ENCODE results near the gene MPZL2. TPM values are rescaled to one million over a fixed set of nuclear protein-coding genes. Genes with fewer than 3 reads are reported as not detected.
A peak's percentile ranks its signal among the peaks of the same experiment; 100 is the strongest.

MPZL2 gene
- total and polyA plus RNA-seq, 2 experiments from 2014 or later = 2.6 to 4.2 TPM

DNA sequence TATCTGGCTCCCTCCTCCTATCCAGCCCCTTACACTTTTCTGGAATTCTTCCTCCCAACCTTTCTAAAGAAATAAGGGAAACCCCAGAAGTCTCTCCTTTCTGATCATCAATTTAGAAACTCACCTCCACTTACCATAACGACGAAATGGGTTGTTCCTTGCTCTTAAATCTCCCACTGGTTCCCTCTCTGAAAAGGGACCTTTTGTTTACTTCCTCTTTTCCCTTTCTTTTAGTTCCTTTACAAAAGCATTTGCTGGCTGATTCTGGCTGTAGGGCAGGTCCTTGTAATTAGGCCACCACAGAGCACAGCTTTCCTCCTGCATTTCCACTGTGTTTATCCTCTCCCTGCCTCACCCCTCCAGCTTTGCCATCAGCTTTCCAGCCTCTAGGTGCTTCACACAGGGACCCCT, 51.3 kb downstream of the MPZL2 start:
- H2AFZ ChIP-seq = peak overlapping the region; percentile 12; the same call in 1 of the 2 replicates
- no peaks in the 10 kb centered on the region for H3K36me3 ChIP-seq (ENCODE audit: insufficient read depth)
- DNase-seq (ENCODE audit: low spot score) (no peak), ATAC-seq (peak; percentile 23)
- no peaks in the 10 kb centered on the region for H3K27me3 ChIP-seq (ENCODE audit: insufficient read depth)
- Mint-ChIP-seq H3K36me3 (ENCODE audit: low read depth) (no peaks in the 10 kb centered on the region), H3K9me3 (no peaks in the 10 kb centered on the region), H3K4me1 (peaks cover 47% of the 10 kb centered on the region), H3K27ac (no peak overlapping the region), H3K27me3 (ENCODE audit: insufficient read depth, low read depth, poor library complexity) (peaks cover 18% of the 10 kb centered on the region), H3K4me3 (no peak overlapping the region; the same call in 2 of the 3 replicates)
- H3K4me2 ChIP-seq = peak overlapping the region; percentile 65
- no peaks in the 10 kb centered on the region for H4K20me1 ChIP-seq (replicated peaks; ENCODE audit: insufficient read depth)
- no peaks in the 10 kb centered on the region for H3F3A ChIP-seq (replicated peaks; ENCODE audit: low read depth)
- H3K4me3 ChIP-seq = no peak overlapping the region
- H3K27ac ChIP-seq (ENCODE audit: low read depth) = peak overlapping the region; percentile 40; the same call in 1 of the 2 replicates
- no peaks in the 10 kb centered on the region for H3K79me2 ChIP-seq (replicated peaks; ENCODE audit: insufficient read depth)
- TF ChIP-seq, protein P1, sequence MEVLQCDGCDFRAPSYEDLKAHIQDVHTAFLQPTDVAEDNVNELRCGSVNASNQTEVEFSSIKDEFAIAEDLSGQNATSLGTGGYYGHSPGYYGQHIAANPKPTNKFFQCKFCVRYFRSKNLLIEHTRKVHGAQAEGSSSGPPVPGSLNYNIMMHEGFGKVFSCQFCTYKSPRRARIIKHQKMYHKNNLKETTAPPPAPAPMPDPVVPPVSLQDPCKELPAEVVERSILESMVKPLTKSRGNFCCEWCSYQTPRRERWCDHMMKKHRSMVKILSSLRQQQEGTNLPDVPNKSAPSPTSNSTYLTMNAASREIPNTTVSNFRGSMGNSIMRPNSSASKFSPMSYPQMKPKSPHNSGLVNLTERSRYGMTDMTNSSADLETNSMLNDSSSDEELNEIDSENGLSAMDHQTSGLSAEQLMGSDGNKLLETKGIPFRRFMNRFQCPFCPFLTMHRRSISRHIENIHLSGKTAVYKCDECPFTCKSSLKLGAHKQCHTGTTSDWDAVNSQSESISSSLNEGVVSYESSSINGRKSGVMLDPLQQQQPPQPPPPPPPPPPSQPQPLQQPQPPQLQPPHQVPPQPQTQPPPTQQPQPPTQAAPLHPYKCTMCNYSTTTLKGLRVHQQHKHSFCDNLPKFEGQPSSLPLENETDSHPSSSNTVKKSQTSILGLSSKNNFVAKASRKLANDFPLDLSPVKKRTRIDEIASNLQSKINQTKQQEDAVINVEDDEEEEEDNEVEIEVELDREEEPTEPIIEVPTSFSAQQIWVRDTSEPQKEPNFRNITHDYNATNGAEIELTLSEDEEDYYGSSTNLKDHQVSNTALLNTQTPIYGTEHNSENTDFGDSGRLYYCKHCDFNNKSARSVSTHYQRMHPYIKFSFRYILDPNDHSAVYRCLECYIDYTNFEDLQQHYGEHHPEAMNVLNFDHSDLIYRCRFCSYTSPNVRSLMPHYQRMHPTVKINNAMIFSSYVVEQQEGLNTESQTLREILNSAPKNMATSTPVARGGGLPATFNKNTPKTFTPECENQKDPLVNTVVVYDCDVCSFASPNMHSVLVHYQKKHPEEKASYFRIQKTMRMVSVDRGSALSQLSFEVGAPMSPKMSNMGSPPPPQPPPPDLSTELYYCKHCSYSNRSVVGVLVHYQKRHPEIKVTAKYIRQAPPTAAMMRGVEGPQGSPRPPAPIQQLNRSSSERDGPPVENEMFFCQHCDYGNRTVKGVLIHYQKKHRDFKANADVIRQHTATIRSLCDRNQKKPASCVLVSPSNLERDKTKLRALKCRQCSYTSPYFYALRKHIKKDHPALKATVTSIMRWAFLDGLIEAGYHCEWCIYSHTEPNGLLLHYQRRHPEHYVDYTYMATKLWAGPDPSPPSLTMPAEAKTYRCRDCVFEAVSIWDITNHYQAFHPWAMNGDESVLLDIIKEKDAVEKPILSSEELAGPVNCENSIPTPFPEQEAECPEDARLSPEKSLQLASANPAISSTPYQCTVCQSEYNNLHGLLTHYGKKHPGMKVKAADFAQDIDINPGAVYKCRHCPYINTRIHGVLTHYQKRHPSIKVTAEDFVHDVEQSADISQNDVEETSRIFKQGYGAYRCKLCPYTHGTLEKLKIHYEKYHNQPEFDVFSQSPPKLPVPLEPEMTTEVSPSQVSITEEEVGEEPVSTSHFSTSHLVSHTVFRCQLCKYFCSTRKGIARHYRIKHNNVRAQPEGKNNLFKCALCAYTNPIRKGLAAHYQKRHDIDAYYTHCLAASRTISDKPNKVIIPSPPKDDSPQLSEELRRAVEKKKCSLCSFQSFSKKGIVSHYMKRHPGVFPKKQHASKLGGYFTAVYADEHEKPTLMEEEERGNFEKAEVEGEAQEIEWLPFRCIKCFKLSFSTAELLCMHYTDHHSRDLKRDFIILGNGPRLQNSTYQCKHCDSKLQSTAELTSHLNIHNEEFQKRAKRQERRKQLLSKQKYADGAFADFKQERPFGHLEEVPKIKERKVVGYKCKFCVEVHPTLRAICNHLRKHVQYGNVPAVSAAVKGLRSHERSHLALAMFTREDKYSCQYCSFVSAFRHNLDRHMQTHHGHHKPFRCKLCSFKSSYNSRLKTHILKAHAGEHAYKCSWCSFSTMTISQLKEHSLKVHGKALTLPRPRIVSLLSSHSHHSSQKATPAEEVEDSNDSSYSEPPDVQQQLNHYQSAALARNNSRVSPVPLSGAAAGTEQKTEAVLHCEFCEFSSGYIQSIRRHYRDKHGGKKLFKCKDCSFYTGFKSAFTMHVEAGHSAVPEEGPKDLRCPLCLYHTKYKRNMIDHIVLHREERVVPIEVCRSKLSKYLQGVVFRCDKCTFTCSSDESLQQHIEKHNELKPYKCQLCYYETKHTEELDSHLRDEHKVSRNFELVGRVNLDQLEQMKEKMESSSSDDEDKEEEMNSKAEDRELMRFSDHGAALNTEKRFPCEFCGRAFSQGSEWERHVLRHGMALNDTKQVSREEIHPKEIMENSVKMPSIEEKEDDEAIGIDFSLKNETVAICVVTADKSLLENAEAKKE (CRISPR knock-in tag; IDR thresholded peaks at IDR 0.05) = no peak
- no peak for TF ChIP-seq ZNF331 (CRISPR knock-in tag; IDR thresholded peaks at IDR 0.05; ENCODE audit: low read depth)
- TF ChIP-seq, protein P2, sequence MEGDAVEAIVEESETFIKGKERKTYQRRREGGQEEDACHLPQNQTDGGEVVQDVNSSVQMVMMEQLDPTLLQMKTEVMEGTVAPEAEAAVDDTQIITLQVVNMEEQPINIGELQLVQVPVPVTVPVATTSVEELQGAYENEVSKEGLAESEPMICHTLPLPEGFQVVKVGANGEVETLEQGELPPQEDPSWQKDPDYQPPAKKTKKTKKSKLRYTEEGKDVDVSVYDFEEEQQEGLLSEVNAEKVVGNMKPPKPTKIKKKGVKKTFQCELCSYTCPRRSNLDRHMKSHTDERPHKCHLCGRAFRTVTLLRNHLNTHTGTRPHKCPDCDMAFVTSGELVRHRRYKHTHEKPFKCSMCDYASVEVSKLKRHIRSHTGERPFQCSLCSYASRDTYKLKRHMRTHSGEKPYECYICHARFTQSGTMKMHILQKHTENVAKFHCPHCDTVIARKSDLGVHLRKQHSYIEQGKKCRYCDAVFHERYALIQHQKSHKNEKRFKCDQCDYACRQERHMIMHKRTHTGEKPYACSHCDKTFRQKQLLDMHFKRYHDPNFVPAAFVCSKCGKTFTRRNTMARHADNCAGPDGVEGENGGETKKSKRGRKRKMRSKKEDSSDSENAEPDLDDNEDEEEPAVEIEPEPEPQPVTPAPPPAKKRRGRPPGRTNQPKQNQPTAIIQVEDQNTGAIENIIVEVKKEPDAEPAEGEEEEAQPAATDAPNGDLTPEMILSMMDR (conservative IDR thresholded peaks at IDR 0.05; ENCODE audit: low read depth in 2 of 2) = no peak
- no peak for TF ChIP-seq NANOG (IDR thresholded peaks at IDR 0.05; ENCODE audit: borderline replicate concordance)
- TF ChIP-seq, protein P3, sequence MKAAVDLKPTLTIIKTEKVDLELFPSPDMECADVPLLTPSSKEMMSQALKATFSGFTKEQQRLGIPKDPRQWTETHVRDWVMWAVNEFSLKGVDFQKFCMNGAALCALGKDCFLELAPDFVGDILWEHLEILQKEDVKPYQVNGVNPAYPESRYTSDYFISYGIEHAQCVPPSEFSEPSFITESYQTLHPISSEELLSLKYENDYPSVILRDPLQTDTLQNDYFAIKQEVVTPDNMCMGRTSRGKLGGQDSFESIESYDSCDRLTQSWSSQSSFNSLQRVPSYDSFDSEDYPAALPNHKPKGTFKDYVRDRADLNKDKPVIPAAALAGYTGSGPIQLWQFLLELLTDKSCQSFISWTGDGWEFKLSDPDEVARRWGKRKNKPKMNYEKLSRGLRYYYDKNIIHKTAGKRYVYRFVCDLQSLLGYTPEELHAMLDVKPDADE (IDR thresholded peaks at IDR 0.05) = no peak
- no peak for TF ChIP-seq JUNB (IDR thresholded peaks at IDR 0.05; ENCODE audit: unreplicated experiment)
- no peak for TF ChIP-seq EZH2phosphoT487 (IDR thresholded peaks at IDR 0.05; ENCODE audit: unreplicated experiment)
- peaks cover 4% of the 10 kb centered on the region; the same call in 1 of the 2 replicates for H3K9me2 ChIP-seq (ENCODE audit: insufficient read depth)
- H3K4me1 ChIP-seq (ENCODE audit: insufficient read depth) = peaks cover 48% of the 10 kb centered on the region
